ENCODE measurements around the gene ITPK1.

The ITPK1 gene

GRCh38 chr14:92990456-92991430 is 125.0 kb downstream of the ITPK1 start:
- no peak for DNase-seq (ENCODE audit: low read depth in 2 of 2)

GRCh38 chr14:92988786-92989755 is 126.7 kb downstream of the ITPK1 start:
- DNase-seq (ENCODE audit: low read depth in 2 of 2) = peak in 1 of 2 experiments; percentile 10

- DNase-seq (ENCODE audit: low read depth in 2 of 2) = no peak
Measured at GRCh38 chr14:92987713-92988510, 127.8 kb downstream of the ITPK1 start.

- DNase-seq (ENCODE audit: low read depth in 2 of 2) = no peak
Measured at GRCh38 chr14:92987148-92987570, 128.6 kb downstream of the ITPK1 start.

- peak; percentile 32 to 40 for DNase-seq (ENCODE audit: low read depth in 2 of 2)
Measured at GRCh38 chr14:92986254-92987147, 129.2 kb downstream of the ITPK1 start.

- no peak for DNase-seq (ENCODE audit: low read depth in 2 of 2)
Measured at GRCh38 chr14:92985521-92985920, 130.2 kb downstream of the ITPK1 start.

GRCh38 chr14:92984896-92985295 is 130.8 kb downstream of the ITPK1 start:
- DNase-seq (ENCODE audit: low read depth in 2 of 2) = no peak

- DNase-seq (ENCODE audit: low read depth in 2 of 2) = no peak
Measured at GRCh38 chr14:92984082-92984788, 131.5 kb downstream of the ITPK1 start.

GRCh38 chr14:92982956-92983355 is 132.8 kb downstream of the ITPK1 start:
- DNase-seq (ENCODE audit: low read depth in 2 of 2) = no peak

- no peak for DNase-seq (ENCODE audit: low read depth in 2 of 2)
Measured at GRCh38 chr14:92981726-92982125, 134.0 kb downstream of the ITPK1 start.

GRCh38 chr14:92980866-92981265 is 134.9 kb downstream of the ITPK1 start:
- no peak for DNase-seq (ENCODE audit: low read depth in 2 of 2)

- no peak for DNase-seq (ENCODE audit: low read depth in 2 of 2)
Measured at GRCh38 chr14:92978229-92979021, 137.3 kb downstream of the ITPK1 start.

GRCh38 chr14:92976268-92976667 is 139.5 kb downstream of the ITPK1 start:
- DNase-seq (ENCODE audit: low read depth in 2 of 2) = no peak

GRCh38 chr14:92974541-92975345 is 141.0 kb downstream of the ITPK1 start:
- no peak for DNase-seq (ENCODE audit: low read depth in 2 of 2)

- DNase-seq (ENCODE audit: low read depth in 2 of 2) = no peak
Measured at GRCh38 chr14:92973798-92974372, 141.8 kb downstream of the ITPK1 start.

GRCh38 chr14:92973261-92973797 is 142.4 kb downstream of the ITPK1 start:
- no peak for DNase-seq (ENCODE audit: low read depth in 2 of 2)

- no peak for DNase-seq (ENCODE audit: low read depth in 2 of 2)
Measured at GRCh38 chr14:92971601-92972180, 144.0 kb downstream of the ITPK1 start.

Data from fibroblast of skin of left quadriceps (primary cell).